ENCODE measurements around the gene FAM186B. TPM values are rescaled to one million over a fixed set of nuclear protein-coding genes. Genes with fewer than 3 reads are reported as not detected.

FAM186B gene
- total RNA-seq, 6 donors from 2014 or later = 0.20 to 3.1 (median 0.73) TPM

- peaks cover 0 to 29% (median 17%) of the 10 kb centered on the region in 4 donors for H3K27me3 ChIP-seq
- H3K4me3 ChIP-seq = no peak overlapping the region
- DNase-seq (no peak), ATAC-seq (ENCODE audit: low FRiP score in 2 of 2) (no peak)
- TF ChIP-seq POLR2AphosphoS5 (IDR thresholded peaks at IDR 0.05) = no peak
- TF ChIP-seq CTCF (IDR thresholded peaks at IDR 0.05) = no peak
- TF ChIP-seq POLR2A (IDR thresholded peaks at IDR 0.05) = no peak
- no peak for TF ChIP-seq EP300 (IDR thresholded peaks at IDR 0.05)
- H3K9me3 ChIP-seq = no peaks in the 10 kb centered on the region
- H3K4me1 ChIP-seq = peaks cover 23 to 31% (median 25%) of the 10 kb centered on the region in 4 donors
- 80 to 84% methylated on average over 10 to 21 of the region's 21 CpGs for WGBS, 2 donors
- H3K36me3 ChIP-seq = no peaks in the 10 kb centered on the region
- H3K27ac ChIP-seq = no peak overlapping the region
Measured at GRCh38 chr12:49540229-49541139, 65.0 kb downstream of the FAM186B start.

DNA sequence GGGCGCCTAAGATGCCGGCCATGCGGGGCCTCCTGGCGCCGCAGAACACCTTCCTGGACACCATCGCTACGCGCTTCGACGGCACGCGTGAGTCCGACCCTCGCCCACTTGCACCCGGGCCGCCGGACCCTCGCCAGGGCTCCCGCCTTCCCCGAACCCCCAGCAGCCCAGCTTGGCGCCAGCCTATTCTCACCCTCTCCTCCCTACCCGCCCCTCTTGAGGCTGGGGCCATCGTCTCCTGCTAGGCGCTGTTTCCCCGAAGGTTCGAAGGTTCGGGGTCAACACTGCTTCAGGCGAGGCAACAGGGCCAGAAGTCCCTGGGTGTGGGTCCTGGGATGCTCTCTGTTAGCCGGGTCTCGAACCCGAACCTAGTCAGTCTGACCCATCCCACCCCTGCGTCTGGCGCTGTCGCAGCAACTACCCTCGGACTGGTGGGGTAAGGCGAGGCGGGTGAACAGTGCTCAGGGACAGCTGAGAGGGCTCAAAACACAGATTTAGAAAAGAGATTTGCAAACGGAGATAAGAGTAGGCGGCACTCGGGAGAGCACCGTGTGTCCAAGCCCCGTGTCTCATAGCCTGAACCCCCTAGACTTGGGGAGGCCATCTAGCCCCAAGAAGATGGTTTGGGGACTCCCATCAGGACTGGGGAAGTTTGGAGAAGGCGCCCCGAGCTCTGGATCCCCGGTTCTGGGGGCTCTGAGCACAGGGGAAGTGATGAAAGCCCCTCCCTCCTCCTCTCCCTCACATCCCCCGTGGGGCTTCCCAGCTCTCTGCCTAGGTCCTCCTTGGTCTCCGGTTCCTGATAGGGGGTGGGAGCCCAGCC, 65.8 kb downstream of the FAM186B start:
- peaks cover 0 to 29% (median 17%) of the 10 kb centered on the region in 4 donors for H3K27me3 ChIP-seq
- no peak overlapping the region for H3K27ac ChIP-seq
- DNase-seq (peak in 1 of 2 donors; percentile 82), ATAC-seq (ENCODE audit: low FRiP score in 2 of 2) (no peak)
- H3K36me3 ChIP-seq = no peaks in the 10 kb centered on the region
- H3K4me3 ChIP-seq = peak overlapping the region in 3 of 4 donors; percentile 47 to 61 (median 55)
- TF ChIP-seq POLR2AphosphoS5 (IDR thresholded peaks at IDR 0.05) (no peak), EP300 (IDR thresholded peaks at IDR 0.05) (no peak), POLR2A (IDR thresholded peaks at IDR 0.05) (no peak), CTCF (IDR thresholded peaks at IDR 0.05) (no peak)
- H3K9me3 ChIP-seq = no peaks in the 10 kb centered on the region
- H3K4me1 ChIP-seq = peaks cover 23 to 31% (median 25%) of the 10 kb centered on the region in 4 donors
- 23% methylated on average over 16 to 39 of the region's 47 CpGs for WGBS, 2 donors

GRCh38 chr12:49538510-49539403, 66.7 kb downstream of the FAM186B start, which contains the start of gene KCNH3:
TSS of gene KCNH3 (plus strand) at chr12:49539030. CDS start at chr12:49539417, 387 bp downstream.
- peak; percentile 84 to 94 for DNase-seq
- Histone ChIP-seq H3K27ac (no peak within 1 kb of the TSS), H3K27me3 (peaks cover 0 to 29% (median 17%) of the 10 kb centered on the region in 4 donors), H3K9me3 (no peaks in the 10 kb centered on the region), H3K36me3 (no peaks in the 10 kb centered on the region), H3K4me3 (peak within 1 kb of the TSS; percentile 47 to 61 (median 51)), H3K4me1 (peaks cover 23 to 31% (median 25%) of the 10 kb centered on the region in 4 donors)
- WGBS, 2 donors = 0% methylated on average over 1 to 26 of the region's 107 CpGs
- TF ChIP-seq EP300 (IDR thresholded peaks at IDR 0.05) (no peak), POLR2AphosphoS5 (IDR thresholded peaks at IDR 0.05) (no peak), CTCF (IDR thresholded peaks at IDR 0.05) (no peak), POLR2A (IDR thresholded peaks at IDR 0.05) (no peak)
- peak in 1 of 2 donors; percentile 86 for ATAC-seq (ENCODE audit: low FRiP score in 2 of 2)
